CD4-positive, alpha-beta T cell treated with Interleukin-4 for 4 hours (primary cell): ENCODE data around the gene MYO16.

Source experiments
- DNase-seq: peaks from one replicate; pipeline ENCODE4 v3.0.0-alpha.2; 2020

Gene MYO16

GRCh38 chr13:109140054-109140453 lies 510.6 kb downstream of the MYO16 start:
- no peak for DNase-seq

- DNase-seq: no peak
Observed at GRCh38 chr13:109140479-109141349, 511.3 kb downstream of the MYO16 start.

GRCh38 chr13:109141706-109142105 lies 512.3 kb downstream of the MYO16 start:
- no peak for DNase-seq

- no peak for DNase-seq
Observed at GRCh38 chr13:109144693-109145437, 515.5 kb downstream of the MYO16 start.

GRCh38 chr13:109145631-109146030 lies 516.2 kb downstream of the MYO16 start:
- DNase-seq: peak; percentile 10

- no peak for DNase-seq
Observed at GRCh38 chr13:109146393-109146792, 517.0 kb downstream of the MYO16 start.

GRCh38 chr13:109146912-109147647 lies 517.7 kb downstream of the MYO16 start:
- DNase-seq: no peak

GRCh38 chr13:109148243-109148642 lies 518.8 kb downstream of the MYO16 start:
- no peak for DNase-seq

- DNase-seq: no peak
Observed at GRCh38 chr13:109150696-109151095, 521.3 kb downstream of the MYO16 start.

- no peak for DNase-seq
Observed at GRCh38 chr13:109151255-109151654, 521.8 kb downstream of the MYO16 start.

- DNase-seq: no peak
Observed at GRCh38 chr13:109151696-109152095, 522.3 kb downstream of the MYO16 start.

- DNase-seq: no peak
Observed at GRCh38 chr13:109152311-109152820, 523.0 kb downstream of the MYO16 start.

GRCh38 chr13:109152941-109153340 lies 523.5 kb downstream of the MYO16 start:
- DNase-seq: no peak

- DNase-seq: no peak
Observed at GRCh38 chr13:109154146-109154545, 524.7 kb downstream of the MYO16 start.

- no peak for DNase-seq
Observed at GRCh38 chr13:109154546-109154945, 525.1 kb downstream of the MYO16 start.

- DNase-seq: no peak
Observed at GRCh38 chr13:109154966-109155761, 525.8 kb downstream of the MYO16 start.

- DNase-seq: no peak
Observed at GRCh38 chr13:109156181-109156935, 526.9 kb downstream of the MYO16 start.

- DNase-seq: no peak
Observed at GRCh38 chr13:109157275-109157674, 527.9 kb downstream of the MYO16 start.

GRCh38 chr13:109158383-109158782 lies 529.0 kb downstream of the MYO16 start:
- DNase-seq: no peak

GRCh38 chr13:109159650-109160309 lies 530.4 kb downstream of the MYO16 start:
- no peak for DNase-seq

- DNase-seq: no peak
Observed at GRCh38 chr13:109160357-109160756, 530.9 kb downstream of the MYO16 start.
